ENCODE data around the gene HIC1.

Gene HIC1

GRCh38 chr17:2060681-2061440, 6.0 kb downstream of the HIC1 start:
- no peak for DNase-seq

- DNase-seq = no peak
Measured at GRCh38 chr17:2061441-2061958, 6.6 kb downstream of the HIC1 start.

- no peak for DNase-seq
Measured at GRCh38 chr17:2062571-2063183, 7.8 kb downstream of the HIC1 start.

DNA sequence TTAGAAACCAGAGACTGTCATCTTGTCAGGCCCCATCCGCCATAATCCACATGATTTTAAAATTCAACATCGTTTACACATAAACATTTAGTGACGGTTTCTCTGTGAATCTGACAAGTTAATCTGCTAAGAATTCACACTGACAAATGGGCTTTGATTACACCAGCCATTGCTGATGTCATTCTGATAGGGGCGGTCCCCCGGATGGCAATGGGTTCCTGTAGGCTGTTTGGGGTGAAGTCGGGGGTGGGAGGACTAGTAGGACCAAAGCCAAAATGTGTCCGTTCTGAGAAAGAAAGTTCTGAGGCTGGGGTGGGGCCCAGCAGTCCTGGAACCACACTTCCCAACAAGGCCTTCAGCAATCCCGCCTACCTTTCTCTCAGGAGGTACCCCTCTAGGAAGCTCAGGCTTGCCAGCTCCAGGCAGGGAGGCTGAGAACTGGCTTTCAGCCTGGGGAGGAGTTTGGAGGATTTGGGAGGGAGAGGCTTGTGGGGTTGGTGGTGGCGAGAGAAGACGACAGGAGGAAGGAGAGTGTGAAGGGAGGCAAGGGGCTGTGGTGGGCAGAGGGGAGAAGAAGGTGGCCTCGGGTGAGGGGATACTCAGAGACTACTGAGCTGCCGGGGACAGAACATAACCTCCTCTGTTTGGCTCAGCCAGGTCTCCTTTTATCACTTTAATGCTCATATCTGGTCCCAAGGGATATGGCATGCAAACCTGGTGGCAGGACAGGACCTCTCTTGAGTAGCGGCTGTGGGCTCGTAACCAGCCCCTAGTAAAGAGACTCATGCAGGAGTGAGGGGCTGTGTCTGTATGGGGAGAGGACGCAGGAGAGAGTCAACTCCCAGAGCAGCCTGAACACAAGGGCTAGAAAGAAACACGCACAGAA, 8.6 kb downstream of the HIC1 start:
- no peak for DNase-seq

- DNase-seq = no peak
Measured at GRCh38 chr17:2064147-2064489, 9.2 kb downstream of the HIC1 start.

DNA sequence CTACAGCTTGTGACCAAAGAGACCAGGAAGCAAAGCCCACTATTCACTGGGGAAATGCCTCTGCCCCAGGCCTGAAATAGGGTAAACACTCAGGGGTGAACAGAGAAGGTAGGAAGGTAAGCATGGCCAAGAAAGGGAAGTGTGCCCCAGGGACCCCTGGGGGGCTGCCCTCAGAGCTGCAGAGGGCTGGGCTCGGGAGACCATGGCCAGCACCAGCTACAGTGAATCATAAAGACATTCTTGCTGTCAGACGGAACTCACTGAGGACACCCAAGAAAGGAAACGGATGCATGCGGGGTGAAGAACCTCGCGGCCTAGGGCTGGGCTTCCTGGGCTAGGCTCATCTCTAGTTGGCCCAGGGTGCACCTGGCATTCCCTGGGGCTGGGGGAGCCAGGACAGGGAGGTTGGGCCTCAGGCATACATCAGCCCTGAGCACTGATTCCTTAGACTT, 9.6 kb downstream of the HIC1 start:
- no peak for DNase-seq

- DNase-seq = peak; percentile 57
Measured at GRCh38 chr17:2064980-2065785, 10.3 kb downstream of the HIC1 start.

DNA sequence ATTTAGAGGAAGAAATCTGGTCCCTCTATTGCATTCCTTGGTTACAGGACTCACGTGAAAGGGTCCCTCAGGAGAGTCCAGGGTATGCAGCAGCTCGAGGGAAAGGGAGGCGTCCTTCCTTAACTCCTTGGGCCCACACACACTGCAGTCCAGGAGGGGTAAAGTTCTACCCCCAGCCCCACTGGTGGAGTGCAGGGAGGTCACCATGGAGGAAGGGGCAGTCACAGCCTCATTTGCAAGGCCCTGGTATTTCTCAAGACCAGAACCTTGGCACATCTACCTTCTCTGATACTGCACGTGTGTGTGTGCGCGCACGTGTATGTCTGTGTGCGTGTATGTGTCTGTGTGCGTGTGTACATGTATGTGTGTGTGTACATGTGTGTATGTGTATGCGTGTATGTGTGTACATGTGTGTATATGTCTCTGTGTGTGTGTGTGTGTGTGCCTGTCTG, 11.1 kb downstream of the HIC1 start:
- DNase-seq = no peak

GRCh38 chr17:2067048-2067561, 12.2 kb downstream of the HIC1 start:
- DNase-seq = no peak

- no peak for DNase-seq
Measured at GRCh38 chr17:2067608-2068024, 12.7 kb downstream of the HIC1 start.

- DNase-seq = no peak
Measured at GRCh38 chr17:2068031-2068518, 13.2 kb downstream of the HIC1 start.

- DNase-seq = no peak
Measured at GRCh38 chr17:2068519-2069051, 13.7 kb downstream of the HIC1 start.

- no peak for DNase-seq
Measured at GRCh38 chr17:2070241-2071023, 15.5 kb downstream of the HIC1 start.

DNA sequence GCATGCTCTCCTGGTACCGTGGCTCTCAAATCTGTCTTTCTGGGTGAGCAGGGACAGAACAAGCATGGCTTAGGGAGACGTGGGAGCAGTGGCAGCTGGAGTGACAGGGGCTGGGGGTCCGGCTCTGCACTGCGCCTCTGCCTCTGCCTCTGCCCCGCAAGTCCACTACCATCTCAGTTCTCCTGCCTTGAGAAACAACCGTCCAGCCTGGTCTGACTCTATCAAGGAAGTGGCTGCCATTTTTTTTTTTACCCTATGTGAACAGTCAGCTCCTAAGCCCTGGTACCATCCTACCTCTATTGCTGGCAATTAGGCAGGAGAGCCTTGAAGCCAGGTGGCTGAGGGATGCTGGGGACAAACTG, 16.1 kb downstream of the HIC1 start:
- no peak for DNase-seq

DNA sequence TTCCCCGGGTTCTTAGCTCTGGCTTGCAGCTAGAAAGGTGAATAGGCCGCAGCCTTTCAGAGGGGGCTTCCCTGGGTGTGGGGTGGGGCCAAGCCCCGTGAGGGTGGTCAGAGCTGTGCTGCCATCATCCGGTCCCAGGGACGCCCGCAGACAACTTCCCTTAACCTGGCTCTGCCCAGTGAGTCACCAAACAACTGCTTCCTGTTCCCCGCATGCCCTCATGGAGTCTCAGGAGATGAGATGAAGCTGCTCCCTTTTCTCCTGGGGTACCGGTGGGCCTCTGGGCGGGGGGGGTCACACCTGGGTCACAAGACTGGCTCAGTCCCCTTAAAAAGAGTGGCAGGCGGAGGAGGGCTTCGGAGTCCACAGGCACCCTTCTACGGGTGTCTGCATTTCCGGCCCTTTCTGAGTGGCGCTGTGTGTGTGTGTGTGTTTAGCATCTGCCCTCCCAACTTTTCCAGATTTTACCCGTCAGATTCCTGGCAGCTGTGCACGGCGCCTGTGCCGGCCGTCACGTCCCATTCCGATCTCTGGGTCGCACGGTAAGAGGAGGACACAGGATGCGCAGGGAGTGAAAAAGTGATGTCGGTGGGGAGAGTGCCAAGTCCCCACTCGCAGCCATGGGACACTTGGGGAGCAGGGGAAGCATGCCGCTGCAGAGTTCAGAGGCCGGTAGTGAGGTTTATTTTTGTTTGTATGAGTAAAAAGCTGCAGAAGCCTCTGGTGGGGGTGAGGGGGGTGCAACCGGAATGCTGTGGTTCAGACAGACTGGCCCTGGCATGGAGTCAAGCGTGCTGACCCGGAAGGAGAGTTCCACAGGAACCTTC, 16.8 kb downstream of the HIC1 start:
- no peak for DNase-seq

- DNase-seq = no peak
Measured at GRCh38 chr17:2074919-2075318, 20.0 kb downstream of the HIC1 start.

- DNase-seq = no peak
Measured at GRCh38 chr17:2075336-2076086, 20.6 kb downstream of the HIC1 start.

GRCh38 chr17:2076087-2076984, 21.4 kb downstream of the HIC1 start:
- DNase-seq = no peak
